Germinal center (tissue), 1 donor: ENCODE data around the gene ZNF892.
"Not testable (repeated sequence)": the region's sequence is repeated elsewhere in the genome, so short reads cannot be mapped to it uniquely, and the experiment has no call there.

Experiments
- DNase-seq: peaks from one replicate; pipeline ENCODE4 v3.0.0; 2012; ENCODE audit warnings: mixed read lengths, low spot score

The ZNF892 gene

DNA sequence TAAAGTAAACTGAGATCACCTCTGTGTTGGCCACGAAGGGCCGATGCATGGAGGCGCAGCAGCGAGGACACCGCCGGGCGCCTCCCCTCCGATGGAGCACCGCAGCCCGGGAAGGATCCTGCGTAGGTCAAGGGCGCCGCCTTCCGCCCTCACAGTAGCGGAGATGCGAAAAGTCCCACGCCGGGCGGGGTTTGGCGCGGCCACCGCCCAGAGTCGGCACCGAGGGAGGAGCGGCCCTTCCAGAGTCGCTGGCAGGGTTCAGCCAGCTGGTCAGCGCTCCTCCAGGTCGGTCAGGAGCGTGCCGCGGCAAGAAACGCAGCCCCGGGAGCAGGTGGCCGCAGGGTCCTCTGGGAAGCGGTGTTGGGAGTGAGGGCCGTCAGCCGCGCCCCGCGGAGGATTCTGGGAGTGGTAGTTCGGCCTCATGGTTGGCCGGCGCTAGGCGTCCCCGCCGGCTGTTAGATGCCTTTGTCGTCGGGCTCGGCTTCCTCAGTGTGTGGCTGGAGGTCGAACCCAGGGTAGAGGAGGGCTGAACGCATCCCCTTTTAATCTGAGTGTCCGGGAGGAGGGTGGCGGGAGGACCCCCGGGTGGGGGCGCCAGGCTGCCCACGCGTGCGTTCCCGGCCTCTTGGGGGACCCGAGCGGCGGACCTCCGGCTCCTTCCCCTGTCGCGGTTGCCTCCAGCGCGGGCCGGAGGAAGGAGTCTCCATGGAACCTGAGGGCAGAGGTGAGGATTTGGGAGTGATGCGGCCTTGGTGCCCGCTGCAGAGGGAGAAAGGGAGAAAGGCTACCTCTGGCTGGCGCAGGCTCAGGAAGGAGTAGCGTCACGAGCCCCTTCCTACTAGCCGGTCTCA lies at the start of gene ZNF892:
TSS of gene ZNF892 (plus strand) at position 411 of the 851 bp plus-strand sequence. CDS start at position 706, 295 bp downstream.
- DNase-seq = peak; percentile 90

DNA sequence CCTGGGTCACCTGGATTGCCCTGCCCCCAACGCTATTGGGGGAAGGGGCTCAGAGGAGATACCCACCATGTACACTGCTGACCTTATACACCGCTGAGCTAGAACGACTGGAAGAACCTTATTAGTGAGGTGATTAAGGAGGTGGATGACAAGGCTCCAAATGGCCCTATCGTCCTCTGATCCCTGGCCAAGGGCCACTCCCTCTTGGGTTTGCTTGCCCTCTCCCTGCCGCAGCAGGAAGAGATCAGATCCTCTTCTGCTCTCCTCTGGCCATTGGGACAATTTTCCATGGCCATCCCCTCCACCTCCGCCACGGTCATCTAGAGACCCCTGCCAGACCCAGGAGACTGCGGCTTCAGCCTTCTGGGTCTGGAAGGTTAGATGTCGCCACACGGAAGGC lies 48.9 kb upstream of the ZNF892 start:
- no peak for DNase-seq

DNA sequence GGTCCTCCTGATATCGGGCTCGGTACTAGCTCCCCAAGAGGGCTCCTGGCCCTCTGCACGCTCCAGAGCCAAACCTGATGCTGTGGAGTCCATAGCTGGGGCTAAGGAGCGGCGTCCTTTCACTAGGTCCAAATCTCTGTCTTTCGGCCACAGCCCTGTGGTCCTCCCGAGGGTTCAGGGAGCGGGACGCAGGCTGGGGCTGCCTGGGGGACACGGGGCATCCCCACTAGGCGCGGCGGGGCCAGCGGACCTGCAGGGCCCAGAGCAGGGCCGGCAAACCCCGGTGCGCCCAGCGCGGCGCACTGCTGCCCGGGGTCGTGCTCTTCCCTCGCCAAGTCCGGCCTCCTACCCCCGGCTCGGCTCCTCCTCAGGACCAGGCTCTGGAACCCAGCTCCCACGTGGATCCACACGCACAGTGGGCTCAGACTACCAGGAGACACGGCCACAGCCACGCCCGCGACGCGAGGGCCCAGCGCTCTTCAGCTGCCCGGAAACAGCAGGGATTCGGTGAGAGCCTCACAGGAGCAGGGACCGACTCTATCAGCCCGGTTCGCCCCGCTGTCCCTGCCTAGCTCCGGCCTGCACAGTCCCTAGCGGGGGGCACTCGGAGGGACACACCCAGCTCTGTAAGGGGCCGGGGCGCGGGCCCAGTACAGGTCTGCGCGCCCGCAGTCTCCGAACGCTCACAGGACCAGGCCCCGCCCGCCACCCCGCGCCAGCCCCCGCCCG lies 48.3 kb upstream of the ZNF892 start:
- DNase-seq = peak; percentile 39

DNA sequence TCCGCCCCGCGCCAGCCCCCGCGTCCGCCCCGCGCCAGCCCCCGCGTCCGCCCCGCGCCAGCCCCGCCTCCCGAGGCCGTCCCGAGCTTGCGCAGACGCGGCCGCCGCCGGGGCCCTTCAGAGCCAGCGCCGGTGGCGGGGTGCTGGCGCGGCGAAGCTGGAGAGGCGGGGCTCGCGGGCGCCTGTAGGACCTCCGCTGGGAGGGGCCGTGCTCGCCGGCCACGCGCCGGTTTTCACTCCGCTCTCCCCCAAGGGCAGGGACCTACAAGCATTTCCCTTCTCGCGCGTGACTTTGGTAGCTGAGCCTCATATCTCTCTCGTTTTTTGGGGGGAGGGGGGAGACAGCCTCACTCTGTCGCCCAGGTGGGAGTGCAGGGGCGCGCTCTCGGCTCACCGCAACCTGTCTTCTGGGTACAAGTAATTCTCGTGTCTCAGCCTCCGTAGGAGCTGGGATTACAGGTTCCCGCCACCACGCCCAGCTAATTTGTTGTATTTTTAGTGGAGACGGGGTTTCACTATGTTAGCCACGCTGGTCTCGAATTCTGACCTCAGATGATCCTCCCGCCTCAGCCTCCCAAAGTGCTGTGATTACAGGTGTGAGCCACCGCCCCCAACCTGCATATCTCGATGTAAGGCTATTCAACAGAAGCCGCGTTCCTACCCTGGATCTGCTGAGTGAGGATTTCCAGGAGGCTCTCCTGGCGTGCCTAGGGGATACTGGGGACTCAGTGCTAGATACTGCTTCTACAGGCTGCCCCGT lies 47.5 kb upstream of the ZNF892 start, which contains the start of gene ZNF514:
TSS of gene ZNF514 (minus strand) at position 159 of the 760 bp plus-strand sequence. CDS start 6,595 bp downstream, outside the sequence.
- DNase-seq = peak; percentile 82

DNA sequence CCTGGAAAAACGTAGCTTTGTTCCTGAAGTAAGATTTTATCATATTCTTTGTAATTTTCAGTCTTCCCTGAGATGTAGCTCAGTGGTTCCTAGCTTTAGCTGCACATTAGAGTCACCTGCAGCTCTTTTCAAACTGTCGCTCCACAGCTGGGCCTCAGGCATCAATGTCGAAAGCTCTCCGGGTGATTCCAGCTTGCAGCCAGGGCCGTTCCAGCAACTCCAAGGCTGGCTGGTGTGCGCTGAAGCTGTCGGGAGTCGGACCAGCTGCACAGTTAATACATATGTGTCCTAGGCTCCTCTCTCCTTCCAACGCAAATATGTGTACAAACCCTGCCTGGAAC lies 42.3 kb upstream of the ZNF892 start:
- no peak for DNase-seq

DNA sequence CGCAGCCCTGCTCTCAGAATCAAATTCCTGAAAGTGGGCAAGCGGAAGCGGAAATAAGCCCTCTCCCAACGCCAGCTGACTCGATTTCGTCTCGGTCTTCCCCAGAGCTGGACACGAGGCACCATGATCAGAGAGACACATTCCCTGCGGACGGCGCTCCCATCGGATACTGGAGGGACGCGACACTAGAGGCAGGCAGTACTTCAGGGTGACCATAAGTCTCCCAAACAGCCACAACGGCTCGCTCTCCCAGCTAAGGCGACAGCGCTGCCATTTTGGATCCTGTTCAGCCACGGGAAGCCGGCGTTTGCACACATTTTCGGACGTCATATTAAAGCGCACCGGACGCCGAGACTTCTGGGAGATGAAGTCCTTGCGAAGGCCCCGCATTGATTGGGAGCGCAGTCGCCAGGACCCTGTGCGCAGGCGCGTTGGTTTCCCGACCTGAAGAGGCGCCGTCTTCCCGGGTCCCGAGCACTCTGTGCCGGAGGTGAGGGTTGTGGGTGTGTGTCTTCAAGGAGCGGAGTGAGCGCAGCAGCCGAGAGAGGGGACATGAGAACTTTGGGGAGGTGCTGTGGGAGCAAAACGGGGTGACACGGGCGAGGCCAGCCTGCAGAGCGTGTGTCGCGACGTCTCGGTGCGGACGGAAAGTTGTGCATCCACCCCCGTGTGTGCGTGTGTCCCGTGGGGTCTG lies 41.8 kb upstream of the ZNF892 start, which contains the start of gene ZNF2:
TSS of gene ZNF2 (plus strand) at position 439 of the 694 bp plus-strand sequence. CDS start 10,418 bp downstream, outside the sequence.
- peak; percentile 97 for DNase-seq

DNA sequence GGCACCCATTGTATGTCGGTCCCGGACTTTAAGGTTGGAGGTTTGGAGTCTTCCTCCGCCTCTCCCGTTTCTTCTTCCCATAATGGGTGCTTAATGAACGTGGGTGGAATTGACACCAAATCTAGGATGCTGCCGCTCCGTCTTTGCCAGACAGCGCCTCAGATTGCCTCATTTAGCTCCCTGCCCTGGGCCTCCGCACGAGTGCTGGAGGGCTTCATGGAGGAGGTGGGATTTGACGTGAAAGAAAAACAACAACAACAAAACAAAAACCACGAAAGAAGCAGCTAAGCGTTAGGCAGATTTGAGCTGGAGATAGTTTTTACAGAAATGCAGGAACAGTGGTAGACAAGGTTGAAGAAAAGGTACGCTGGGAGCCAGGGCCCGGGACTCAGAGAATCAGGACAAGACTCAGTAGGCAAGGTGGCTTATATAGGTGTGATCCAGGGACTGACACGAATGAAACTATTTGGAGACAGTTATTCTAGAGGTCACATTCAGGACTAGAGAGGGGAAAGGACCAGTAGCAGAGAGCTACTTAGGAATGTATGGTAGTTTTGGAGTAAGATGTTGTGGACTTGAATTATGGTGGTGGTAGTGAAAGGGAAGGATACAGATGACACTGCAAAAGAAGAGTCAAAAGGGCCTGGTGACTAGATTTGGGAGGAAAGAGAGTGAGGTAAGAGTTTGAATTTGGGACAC lies 41.1 kb upstream of the ZNF892 start:
- DNase-seq = no peak

DNA sequence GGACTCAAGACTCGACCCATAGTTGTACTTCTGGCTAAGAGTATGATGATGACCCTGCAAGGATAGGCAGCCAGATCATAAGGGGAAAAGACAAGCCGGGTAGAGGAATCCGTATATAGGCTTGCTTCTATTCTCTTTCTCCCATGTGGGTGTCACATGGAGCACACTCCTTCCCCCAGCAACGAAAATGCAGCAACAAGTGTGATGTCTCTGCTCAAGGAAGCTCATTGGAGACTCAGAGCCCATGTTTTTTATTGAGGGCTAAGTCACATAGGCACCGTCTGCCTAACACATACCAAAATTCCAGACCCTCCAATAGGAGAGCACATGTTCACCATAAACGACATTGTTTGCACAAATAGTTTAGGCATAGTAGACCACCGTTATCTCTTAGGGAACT lies 35.4 kb upstream of the ZNF892 start:
- DNase-seq = no peak

DNA sequence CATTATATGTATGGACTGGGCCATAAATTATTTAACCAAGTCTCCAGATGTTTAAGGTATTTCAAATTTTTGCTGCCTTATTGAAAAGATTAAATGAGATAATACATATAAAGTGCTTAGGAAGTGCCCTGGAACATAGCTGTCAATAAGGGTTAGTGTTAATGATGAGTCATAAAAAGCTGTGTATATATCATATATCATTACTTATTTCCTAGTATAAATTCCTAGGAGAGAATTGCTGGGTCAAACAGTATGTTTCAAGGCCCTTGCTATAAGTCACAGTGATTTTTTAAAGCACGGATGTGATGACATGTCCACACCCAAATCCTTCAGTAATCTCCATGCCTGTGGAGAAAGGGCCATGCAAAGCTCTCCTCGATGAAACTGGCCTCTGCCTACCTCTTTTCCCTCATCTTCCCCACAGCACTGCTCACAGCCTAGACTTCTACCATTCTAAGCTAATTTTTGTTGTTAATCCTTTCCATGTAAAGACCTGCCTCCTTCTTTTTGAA lies 33.2 kb upstream of the ZNF892 start:
- DNase-seq = no peak

DNA sequence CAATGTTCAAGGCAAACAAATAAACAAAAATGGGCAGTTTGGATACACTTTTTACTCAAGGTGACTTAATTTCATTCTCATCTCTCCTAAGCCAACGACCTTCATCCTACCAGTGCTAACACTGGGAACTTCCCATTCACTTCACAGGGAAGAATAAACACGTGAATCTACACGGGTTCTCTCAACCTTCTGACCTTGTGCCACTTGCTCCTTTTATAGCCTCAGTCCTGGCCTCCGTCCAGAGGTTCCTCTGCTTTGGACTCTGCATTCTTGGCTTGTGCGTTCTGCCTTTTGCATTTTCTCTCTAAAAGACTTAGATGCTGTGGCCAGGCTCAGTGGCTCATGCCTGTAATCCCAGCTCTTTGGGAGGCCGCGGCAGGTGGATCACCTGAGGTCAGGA lies 27.9 kb upstream of the ZNF892 start:
- no peak for DNase-seq

DNA sequence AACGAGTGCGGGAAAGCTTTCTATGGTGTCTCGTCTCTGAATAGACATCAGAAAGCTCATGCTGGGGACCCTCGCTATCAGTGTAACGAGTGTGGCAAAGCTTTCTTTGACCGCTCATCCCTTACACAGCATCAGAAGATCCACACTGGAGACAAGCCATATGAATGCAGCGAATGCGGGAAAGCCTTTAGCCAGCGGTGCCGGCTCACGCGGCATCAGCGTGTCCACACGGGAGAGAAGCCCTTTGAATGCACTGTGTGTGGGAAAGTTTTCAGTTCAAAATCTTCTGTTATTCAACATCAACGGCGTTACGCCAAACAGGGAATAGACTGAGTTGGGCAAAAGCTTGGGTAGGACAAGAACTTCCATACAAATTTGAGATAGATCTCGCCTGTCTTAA lies 25.5 kb upstream of the ZNF892 start:
- DNase-seq = no peak

DNA sequence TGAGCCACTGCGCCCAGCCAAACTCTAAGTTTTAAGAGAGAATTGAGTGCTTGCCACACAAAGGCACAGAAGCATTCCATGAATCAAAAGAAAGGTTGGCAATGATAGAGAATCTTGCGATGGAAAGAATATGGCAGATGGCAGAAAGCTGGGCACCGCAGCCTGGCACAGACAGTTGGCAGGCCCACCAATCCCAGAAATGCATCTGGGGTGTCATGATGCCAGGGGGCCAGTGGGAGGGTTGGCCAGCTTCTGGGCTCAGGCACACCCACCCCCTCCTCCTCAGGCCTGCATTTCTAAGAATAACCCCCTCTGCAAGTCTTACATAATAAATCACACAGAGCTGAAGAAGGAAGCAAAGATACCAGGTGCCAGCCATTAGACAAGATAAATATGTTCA lies 22.1 kb upstream of the ZNF892 start:
- no peak for DNase-seq

DNA sequence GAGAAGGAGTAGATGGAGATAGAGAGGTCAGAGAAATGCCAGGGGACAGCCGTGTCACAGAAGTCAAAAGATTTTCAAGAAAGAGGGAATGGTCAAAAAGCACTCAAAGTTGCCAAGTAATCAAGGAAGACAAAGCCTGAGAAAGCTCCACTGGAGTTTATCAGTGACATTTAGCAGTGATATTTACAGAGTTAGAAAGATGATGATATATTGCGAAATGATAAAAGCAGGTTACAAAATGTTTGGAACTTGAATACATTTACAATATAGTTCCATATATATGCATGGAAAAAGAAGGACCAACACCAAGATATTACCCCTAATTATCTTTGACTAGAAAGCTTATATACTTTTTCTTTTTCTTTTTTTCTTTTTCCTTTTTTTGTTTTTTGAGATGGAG lies 21.3 kb upstream of the ZNF892 start:
- no peak for DNase-seq

DNA sequence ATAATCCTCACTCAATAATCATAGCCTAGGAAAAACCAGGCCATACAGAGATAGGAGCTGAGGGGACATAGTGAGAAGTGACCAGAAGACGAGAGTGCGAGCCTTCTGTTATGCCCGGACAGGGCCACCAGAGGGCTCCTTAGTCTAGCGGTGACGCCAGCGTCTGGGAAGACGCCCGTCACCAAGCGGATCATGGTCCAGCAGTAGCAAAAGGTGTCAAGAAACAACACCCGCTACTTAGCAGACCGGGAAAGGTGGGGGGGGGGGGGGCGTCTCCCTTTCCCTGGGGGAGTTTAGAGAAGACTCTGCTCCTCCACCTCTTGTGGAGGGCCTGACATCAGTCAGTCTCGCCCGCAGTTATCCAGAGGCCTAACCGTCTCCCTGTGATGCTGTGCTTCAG lies 14.4 kb upstream of the ZNF892 start:
- not testable (repeated sequence) for DNase-seq

DNA sequence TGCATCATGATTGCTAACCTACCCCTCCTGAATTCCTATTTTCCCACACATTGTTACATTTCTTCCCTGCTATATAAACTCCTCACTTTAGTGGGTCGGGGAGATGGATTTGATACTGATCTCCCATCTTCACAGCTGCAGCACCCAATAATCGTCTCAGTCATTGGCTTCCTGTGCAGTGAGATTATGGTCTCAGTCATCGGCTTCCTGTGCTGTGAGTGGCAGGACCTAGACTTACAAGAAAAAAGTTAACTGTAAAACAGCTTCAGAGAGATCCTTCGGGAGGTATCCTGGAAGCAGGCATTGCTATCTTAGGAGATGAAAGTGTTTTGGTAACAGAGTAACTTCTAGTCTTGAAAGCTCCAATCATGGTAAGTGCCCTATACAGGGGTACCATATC lies 3.4 kb upstream of the ZNF892 start:
- no peak for DNase-seq

DNA sequence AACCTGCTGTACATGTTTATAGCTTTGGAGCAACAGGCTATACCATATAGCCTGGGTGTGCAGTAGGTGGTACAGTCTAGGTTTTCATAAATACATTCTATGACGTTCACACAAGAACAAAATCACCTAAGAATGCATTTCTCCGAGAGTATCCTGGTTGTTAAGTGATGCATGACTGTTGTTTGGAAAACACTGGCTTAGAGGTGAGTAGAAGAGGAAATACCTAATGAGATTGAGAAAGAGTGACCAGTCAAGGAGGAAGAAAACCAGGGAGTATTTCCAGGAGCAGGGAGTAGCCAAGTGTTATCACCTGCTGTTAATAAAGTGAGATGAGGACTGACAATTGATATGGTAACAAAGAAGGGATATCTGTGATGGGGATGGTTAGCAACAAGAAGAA lies 2.9 kb upstream of the ZNF892 start:
- DNase-seq = no peak

DNA sequence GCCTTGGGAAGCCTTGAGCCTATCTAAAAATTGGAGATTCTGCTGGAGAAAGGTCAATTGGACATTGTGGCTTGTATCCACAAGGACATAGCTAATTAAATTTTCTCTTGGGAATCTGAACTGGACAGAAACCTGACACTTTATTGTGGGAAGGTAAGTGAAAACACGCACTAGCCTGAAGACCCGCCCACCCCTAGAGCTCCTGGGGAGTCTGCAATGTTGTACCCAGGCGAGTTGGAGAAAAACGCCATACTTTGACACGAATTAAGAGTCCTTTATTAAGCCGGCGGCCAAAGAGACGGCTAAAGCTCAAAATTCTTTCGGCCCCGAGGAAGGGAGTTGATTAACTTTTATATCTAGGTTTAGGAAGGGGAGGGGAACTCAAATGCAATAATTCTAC lies 1.2 kb upstream of the ZNF892 start:
- no peak for DNase-seq

DNA sequence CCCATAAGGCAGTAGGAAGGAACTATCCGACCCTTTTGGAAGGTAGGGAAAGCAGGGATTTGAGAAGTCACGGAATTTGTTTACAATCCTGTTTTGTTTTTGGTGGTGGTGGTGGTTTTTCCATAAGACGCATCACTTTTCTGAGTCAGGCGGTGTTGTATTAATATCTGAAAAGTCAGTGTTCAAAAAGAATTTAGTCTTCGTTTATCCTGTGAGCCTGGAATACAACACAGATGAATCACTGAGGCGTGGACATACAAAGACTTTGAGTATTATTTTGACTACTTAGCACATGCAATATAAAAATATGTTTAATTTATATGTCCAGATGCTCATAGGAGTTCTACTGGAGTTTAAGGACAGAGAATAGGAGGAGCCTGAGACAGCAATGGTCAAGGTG lies 785 bp downstream of the ZNF892 start:
- no peak for DNase-seq

DNA sequence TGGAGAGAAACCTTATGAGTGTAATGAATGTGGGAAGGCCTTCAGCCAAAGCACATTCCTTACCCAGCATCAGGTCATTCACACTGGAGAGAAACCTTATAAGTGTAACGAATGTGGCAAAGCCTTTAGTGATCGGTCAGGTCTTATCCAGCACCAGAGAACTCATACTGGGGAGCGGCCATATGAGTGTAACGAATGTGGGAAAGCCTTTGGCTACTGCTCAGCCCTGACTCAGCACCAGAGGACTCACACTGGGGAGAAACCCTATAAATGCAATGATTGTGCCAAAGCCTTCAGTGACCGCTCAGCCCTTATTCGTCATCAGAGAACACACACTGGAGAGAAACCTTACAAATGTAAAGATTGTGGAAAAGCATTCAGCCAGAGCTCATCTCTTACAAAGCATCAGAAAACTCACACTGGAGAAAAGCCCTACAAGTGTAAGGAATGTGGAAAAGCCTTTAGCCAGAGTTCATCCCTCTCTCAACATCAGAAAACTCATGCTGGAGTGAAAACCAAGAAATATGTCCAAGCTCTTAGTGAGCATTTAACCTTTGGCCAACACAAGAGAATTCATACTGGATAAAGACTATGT lies 7.8 kb downstream of the ZNF892 start:
- no peak for DNase-seq

DNA sequence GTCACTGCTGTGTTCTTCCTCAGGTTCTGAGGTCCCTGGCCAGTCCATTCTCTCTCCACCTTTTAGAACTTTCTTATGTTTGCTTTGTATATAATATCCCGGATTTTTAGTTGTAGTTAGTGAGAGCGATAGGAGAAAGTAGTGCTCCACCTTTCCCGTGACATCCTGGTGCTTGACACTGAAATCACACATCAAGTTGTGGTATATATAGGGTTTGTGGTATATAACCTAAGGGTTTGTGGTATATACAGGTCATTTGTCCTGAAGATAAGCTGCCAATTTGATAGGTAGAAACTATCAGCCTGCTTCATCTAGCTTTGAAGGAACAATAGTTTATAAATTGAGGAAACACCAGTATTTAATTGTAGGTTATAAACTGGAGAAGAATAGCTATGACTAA lies 13.1 kb downstream of the ZNF892 start:
- DNase-seq = no peak

DNA sequence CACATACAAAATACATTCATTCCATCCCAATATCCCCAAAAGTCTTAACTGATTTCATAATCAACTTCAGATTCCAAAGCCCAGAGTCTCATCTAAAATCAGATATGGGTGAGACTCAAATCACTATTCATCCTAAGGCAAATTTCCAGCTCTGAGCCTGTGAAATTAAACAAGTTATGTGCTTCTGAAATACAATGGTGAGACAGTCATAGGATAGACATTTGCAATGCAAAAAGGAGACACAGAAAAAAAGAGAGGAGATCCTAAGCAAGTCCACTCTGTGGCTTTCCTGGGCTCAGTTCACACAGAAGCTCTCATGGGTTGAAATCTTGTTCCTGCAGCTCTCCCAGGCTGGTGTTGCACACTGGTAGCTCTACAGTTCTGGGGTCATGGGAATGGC lies 18.3 kb downstream of the ZNF892 start:
- no peak for DNase-seq
